GM12892 (cell line): ENCODE results near the gene MKKS.

Experiments used
- POLR2A ChIP-seq: IDR thresholded peaks from 2 replicates; pipeline ENCODE4 v1.6.1; 2011; ENCODE audit warnings: low read depth, low read length, control low read depth
- POLR2AphosphoS5 ChIP-seq: IDR thresholded peaks from 2 replicates; pipeline ENCODE4 v1.6.1; 2011; ENCODE audit warnings: low read depth, low read length, control low read depth
- TAF1 ChIP-seq: IDR thresholded peaks from 2 replicates; pipeline ENCODE4 v1.6.1; 2011; ENCODE audit warnings: low read depth, mild to moderate bottlenecking, control low read depth, low read length, borderline replicate concordance

- TF ChIP-seq POLR2AphosphoS5, result no peak
- TF ChIP-seq POLR2A, result no peak
- TF ChIP-seq TAF1, result no peak
Measured at GRCh38 chr20:10423735-10424134, 10.3 kb downstream of the MKKS start.
